HG03469 (cell line): ENCODE results near the gene CMTM8.
"Not testable (repeated sequence)": the region's sequence is repeated elsewhere in the genome, so short reads cannot be mapped to it uniquely, and the experiment has no call there.

ENCODE experiments used
- ATAC-seq: cut with Tn5 transposase; IDR thresholded peaks from one replicate; pipeline ENCODE4 v1.9.1; 2021; ENCODE audit warnings: mild to moderate bottlenecking, moderate library complexity, moderate number of reproducible peaks; ENCODE audit not compliant: unreplicated experiment

Gene CMTM8

GRCh38 chr3:32373276-32373675 is 134.8 kb downstream of the CMTM8 start:
- ATAC-seq = no peak

DNA sequence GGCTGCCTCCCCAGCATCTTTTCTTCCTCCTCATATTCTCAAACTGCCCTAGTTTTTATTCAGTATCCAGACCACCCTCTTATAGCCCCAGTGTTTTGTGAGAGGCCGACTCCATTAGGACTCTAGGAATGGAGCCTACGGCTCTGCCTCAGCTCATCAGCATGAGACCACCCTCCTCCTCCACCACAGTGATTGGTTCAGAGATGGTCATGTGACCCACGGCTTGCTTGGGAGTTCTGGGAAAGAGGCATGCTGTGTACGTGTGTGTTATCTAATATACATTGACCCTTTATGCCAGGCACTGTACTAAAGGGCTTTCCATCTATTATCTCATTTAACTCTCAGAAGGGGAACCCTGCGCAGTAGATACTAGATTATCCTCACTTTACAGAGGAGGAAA is 135.4 kb downstream of the CMTM8 start:
- ATAC-seq = no peak

GRCh38 chr3:32374788-32375595 is 136.5 kb downstream of the CMTM8 start:
- no peak for ATAC-seq

- ATAC-seq = no peak
Observed at GRCh38 chr3:32375596-32375930, 137.1 kb downstream of the CMTM8 start.

GRCh38 chr3:32376115-32376514 is 137.6 kb downstream of the CMTM8 start:
- no peak for ATAC-seq

GRCh38 chr3:32379831-32380500 is 141.5 kb downstream of the CMTM8 start:
- no peak for ATAC-seq

DNA sequence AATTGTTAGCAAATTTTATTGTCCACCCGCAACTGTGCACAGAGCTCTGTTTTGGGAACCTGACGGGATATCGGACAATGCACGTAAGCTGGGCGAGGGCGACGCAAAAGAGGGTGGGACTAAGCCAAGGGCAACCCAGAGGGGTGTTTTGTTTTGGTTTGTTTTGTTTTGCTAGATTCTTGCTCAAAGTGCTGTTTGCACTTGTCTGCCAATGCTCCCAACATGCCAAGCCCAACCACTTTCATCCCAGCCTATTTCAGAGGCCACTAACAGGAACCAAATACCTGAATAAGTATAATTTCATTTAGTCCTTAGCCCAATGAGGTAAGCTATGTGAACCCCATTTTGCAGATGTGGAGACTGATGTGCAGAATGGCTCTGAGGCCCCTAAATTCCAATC is 143.4 kb downstream of the CMTM8 start:
- ATAC-seq = no peak

DNA sequence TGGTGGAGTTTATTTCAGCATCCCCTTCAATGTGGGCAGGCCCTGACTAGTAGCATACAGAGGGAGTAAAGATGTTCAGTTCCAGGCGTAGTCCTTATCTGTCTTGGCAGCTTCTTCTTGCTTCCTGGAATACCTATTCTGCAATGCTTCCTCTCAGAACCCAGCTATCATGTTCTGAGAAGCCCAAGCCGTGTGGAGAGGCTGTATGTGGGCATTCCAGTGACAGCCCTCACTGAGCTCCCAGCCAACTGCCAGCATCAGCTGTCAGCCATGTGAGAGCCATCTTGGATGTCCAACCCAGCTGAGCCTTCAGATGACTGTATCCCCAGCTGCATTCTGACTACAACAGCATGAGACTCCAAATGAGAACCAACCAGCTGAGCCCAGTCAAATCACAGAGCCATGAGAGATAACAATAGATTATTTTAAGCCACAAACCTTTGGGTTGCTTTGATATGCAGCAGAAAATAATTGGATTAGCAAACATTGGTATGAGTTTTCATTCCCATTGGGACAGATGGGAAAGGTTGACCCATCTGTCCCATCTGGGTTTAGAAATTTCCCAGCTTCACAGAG is 144.7 kb downstream of the CMTM8 start:
- ATAC-seq = no peak

- no peak for ATAC-seq
Observed at GRCh38 chr3:32384938-32385337, 146.5 kb downstream of the CMTM8 start.

GRCh38 chr3:32387512-32387911 is 149.0 kb downstream of the CMTM8 start:
- ATAC-seq = no peak

GRCh38 chr3:32389577-32389976 is 151.1 kb downstream of the CMTM8 start:
- ATAC-seq = not testable (repeated sequence)

DNA sequence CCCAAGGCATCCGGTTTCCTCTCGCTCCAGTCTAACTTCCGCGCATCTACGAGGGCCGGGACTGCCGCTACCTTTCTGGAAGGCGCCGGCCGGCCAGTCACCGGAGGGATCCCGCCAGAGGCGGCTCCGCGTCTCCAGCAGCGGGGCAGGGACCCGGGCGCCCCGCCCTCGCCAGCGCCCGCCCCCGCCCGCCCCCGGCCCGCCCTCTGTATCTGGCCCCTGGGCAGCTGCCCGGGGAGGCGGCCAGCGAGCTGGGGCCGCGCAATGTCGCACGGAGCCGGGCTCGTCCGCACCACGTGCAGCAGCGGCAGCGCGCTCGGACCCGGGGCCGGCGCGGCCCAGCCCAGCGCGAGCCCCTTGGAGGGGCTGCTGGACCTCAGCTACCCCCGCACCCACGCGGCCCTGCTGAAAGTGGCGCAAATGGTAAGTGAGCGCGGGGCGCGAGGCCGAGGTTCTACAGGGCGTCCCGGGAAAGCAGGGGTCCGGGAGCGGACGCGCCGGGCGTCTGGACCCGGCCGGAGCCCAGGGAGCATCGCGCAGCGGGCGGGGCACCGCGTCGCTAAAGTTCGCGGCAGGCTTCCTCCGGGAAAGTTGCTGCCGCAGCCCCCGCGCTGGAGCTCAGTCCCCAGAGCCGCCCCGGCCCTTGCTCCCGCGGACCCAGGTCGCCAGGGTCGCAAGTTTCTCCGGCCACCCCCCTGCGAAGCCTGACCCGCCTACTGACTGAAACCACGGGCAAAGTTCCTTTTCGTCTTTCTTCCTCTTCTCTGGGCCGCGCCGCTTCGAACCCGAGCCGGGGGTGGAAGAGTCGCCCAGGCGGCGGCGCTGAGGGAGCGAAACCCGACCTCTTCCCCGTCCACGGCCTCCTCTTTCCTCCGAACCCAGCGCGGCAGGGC is 153.4 kb downstream of the CMTM8 start, which contains the start of gene CMTM7:
Gene CMTM7, plus strand, starts transcription at position 211 of the 893 bp plus-strand sequence. Its CDS starts 54 bp downstream, at position 265.
- ATAC-seq = no peak

DNA sequence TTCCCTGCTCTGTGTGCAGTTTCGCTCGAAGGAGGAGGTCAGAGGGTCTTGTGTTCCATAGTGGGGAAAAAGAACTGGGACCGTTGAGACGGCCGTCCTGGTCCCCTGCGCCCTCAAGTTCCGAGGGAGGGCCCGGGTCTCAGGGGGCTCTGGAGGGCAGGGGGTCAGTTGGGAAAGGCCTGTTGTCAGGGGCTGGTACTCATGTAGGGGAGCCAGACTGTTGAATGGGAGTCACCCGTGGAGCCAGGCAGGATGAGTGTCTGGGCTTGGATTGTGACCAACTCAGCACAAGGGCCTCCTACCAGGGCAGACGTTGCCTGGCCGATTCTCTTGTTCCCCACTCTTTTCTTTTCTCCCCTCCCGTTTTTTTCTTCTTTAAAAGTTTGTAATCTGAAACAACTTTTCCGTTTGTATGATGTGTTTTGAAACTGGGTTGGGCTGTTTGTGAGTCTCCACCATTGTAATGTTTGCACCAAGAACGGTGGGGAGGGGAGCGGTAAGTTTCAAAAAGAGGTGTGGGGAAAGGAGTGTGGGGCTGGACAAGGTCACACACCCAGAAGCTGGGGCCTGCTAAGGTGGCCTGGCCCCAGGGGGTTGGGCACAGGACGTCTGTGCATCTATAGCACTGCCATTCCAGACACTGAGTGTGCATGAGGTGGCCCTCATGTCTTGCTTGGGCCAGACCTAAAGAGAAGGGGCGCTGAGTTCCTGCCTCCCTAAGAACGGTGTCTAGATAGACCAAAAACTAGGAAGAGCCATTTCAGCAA is 154.2 kb downstream of the CMTM8 start:
- no peak for ATAC-seq

DNA sequence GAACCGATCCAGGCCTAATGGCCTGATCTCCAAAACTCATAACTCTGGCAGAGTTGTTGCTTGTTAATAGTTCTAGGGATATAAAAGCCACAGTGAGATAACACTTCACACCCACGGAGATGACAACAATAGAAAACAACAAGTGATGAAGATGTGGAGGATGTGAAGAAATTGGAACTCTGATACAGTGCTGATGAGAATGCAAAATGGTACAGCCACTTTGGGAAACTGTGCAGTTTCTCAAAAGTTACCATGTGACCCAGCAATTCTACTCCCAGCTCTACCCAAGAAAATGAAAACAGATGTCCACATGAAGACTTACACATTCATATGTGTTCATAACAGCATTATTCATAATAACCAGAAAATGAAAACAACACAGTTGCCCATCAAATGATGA is 157.0 kb downstream of the CMTM8 start:
- ATAC-seq = no peak

DNA sequence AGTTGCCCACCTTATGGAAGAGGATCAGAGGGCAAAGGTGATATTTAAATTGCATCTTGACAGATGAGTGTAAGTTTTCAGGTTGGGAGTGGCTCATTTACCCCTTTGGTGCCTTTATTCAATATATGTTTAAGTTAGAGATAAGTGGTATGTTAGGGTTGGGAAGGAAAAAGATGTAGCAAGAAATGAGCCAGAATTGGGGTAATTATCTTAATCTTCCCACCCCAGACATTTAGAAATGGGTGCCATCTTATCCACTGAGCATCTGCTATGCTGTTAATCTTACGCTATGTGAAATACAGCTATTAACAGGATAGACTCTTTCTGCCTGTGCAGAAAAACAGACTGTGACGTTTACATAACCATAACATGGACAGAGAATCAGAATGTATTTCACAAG is 159.5 kb downstream of the CMTM8 start:
- no peak for ATAC-seq

DNA sequence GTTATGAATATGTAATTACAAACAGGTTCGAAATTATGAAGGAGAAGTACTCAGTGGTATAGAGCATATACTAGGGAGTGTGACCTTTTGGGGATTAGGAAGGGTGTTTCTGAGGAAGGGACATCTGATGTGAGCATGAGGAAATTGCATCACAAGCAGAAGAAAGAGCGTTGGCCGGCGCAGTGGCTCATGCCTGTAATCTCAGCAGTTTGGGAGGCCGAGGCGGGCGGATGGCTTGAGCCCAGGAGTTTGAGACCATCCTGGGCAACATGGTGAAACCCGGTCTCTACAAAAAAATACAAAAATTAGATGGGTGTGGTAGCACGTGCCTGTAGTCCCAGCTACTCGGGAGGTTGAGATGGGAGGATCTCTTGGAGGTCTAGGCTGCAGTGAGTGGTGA is 160.1 kb downstream of the CMTM8 start:
- no peak for ATAC-seq

GRCh38 chr3:32399030-32399620 is 160.6 kb downstream of the CMTM8 start:
- no peak for ATAC-seq

DNA sequence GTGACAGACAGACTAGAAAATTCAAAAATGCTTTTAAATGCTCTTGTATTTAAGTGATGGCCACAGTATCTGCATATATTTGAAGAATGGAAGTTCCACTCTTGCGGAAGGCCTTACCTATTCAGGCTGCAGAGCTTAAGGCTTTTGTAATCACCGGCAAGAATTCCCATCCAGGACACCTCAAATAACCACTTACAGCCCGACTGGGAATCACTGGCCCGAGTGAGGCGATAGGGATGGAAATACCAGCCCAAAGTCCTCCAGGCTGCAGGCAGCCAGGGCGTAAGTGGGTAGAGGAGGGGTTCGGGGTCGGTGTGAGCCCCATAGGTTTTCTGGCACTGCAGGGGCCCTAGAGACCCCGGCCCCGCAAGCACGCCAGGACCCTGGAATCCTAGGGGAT is 162.6 kb downstream of the CMTM8 start:
- no peak for ATAC-seq

- ATAC-seq = no peak
Observed at GRCh38 chr3:32401556-32402081, 163.1 kb downstream of the CMTM8 start.

- no peak for ATAC-seq
Observed at GRCh38 chr3:32403663-32404062, 165.2 kb downstream of the CMTM8 start.
